WTC11 (cell line): ENCODE measurements around the gene C10orf67. TPM values are rescaled to one million over a fixed set of nuclear protein-coding genes. Genes with fewer than 3 reads are reported as not detected.

Source experiments
- ATAC-seq: fragments of 200-7000 bp; cut with Tn5 transposase; 2 replicates; pipeline ENCODE4 v1.10.0; 2021; ENCODE audit warnings: mild to moderate bottlenecking, moderate library complexity
- CTCF ChIA-PET: fragments of 300-600 bp; sonication (Branson Sonifier 250); formaldehyde crosslinking; loops from one replicate; lab custom pipeline; 2021; ENCODE audit warnings: antibody characterized with exemption; lab: Charles Lee
- POLR2A ChIA-PET: fragments of 350-600 bp; sonication (Branson Sonifier 250); formaldehyde crosslinking; loops from one replicate; lab custom pipeline; 2021; ENCODE audit warnings: antibody characterized with exemption; lab: Charles Lee
- DNase-seq: peaks from one replicate; pipeline ENCODE4 v3.0.0; 2021; ENCODE audit warnings: low spot score
- H3K27ac Mint-ChIP-seq: 2 replicates; pipeline ENCODE4 v1.8.0; 2021; ENCODE audit warnings: mixed read lengths
- H3K27me3 Mint-ChIP-seq: 2 replicates; pipeline ENCODE4 v1.8.0; 2021; ENCODE audit warnings: low read depth, mild to moderate bottlenecking, moderate library complexity, mixed read lengths
- H3K36me3 Mint-ChIP-seq: 2 replicates; pipeline ENCODE4 v1.8.0; 2021; ENCODE audit warnings: mixed read lengths
- H3K4me1 Mint-ChIP-seq: 2 replicates; pipeline ENCODE4 v1.8.0; 2022; ENCODE audit warnings: mixed read lengths
- H3K4me3 Mint-ChIP-seq: 2 replicates; pipeline ENCODE4 v1.8.0; 2021; ENCODE audit warnings: mild to moderate bottlenecking, moderate library complexity, mixed read lengths
- H3K9me3 Mint-ChIP-seq: 2 replicates; pipeline ENCODE4 v1.8.0; 2021; ENCODE audit warnings: mixed read lengths
- MYBL2 ChIP-seq: sonication (generic); formaldehyde crosslinking; IDR thresholded peaks from 2 replicates; pipeline ENCODE4 v1.8.1; 2023; ENCODE audit warnings: mild to moderate bottlenecking, moderate library complexity, missing genetic modification reagents
- NFATC4 ChIP-seq: fragments of 250-450 bp; sonication (Bioruptor Pico); IDR thresholded peaks from 2 replicates; pipeline ENCODE4 v1.9.0; 2021; ENCODE audit warnings: mild to moderate bottlenecking
- NR2C2 ChIP-seq: sonication (generic); formaldehyde crosslinking; IDR thresholded peaks from 2 replicates; pipeline ENCODE4 v1.8.0; 2022; ENCODE audit warnings: mild to moderate bottlenecking, missing genetic modification reagents
- PRDM15 ChIP-seq: sonication (generic); formaldehyde crosslinking; IDR thresholded peaks from 2 replicates; pipeline ENCODE4 v1.8.0; 2022; ENCODE audit warnings: missing genetic modification reagents
- RORB ChIP-seq: fragments of 250-450 bp; sonication (Bioruptor Pico); IDR thresholded peaks from 2 replicates; pipeline ENCODE4 v1.9.0; 2021; ENCODE audit warnings: mild to moderate bottlenecking
- SOX15 ChIP-seq: fragments of 250-450 bp; sonication (Bioruptor Pico); IDR thresholded peaks from 2 replicates; pipeline ENCODE4 v1.9.0; 2021; ENCODE audit warnings: mild to moderate bottlenecking
- ZNF317 ChIP-seq: sonication (generic); formaldehyde crosslinking; IDR thresholded peaks from 2 replicates; pipeline ENCODE4 v1.8.1; 2023; ENCODE audit warnings: low read depth, mild to moderate bottlenecking, moderate library complexity, missing genetic modification reagents, borderline replicate concordance
- ZNF425 ChIP-seq: fragments of 250-450 bp; sonication (Bioruptor Pico); conservative IDR thresholded peaks from 2 replicates; pipeline ENCODE4 v1.9.0; 2021; ENCODE audit warnings: mild to moderate bottlenecking
- ZSCAN18 ChIP-seq: fragments of 250-450 bp; sonication (Bioruptor Pico); IDR thresholded peaks from 2 replicates; pipeline ENCODE4 v2.1.2; 2022; ENCODE audit warnings: mild to moderate bottlenecking, moderate library complexity
- total RNA-seq: library from RNA; stranded (reverse); gene quantifications from 3 replicates; pipeline ENCODE4 v1.2.3, GENCODE V29; 2021
- TF ChIP-seq, protein P1 (sequence below): sonication (generic); formaldehyde crosslinking; IDR thresholded peaks from 2 replicates; pipeline ENCODE4 v1.8.0; 2022; ENCODE audit warnings: mild to moderate bottlenecking, missing genetic modification reagents
- TF ChIP-seq, protein P2 (sequence below): sonication (generic); formaldehyde crosslinking; IDR thresholded peaks from 2 replicates; pipeline ENCODE4 v1.8.1; 2022; ENCODE audit warnings: low read depth, missing genetic modification reagents, borderline replicate concordance
- TF ChIP-seq, protein P3 (sequence below): sonication (generic); formaldehyde crosslinking; IDR thresholded peaks from 2 replicates; pipeline ENCODE4 v1.8.0; 2022; ENCODE audit warnings: mild to moderate bottlenecking, missing genetic modification reagents
- TF ChIP-seq, protein P4 (sequence below): sonication (generic); formaldehyde crosslinking; IDR thresholded peaks from 2 replicates; pipeline ENCODE4 v1.8.1; 2022; ENCODE audit warnings: mild to moderate bottlenecking, moderate library complexity, missing genetic modification reagents

The C10orf67 gene
- total RNA-seq, 1 experiment from 2014 or later: not detected

DNA sequence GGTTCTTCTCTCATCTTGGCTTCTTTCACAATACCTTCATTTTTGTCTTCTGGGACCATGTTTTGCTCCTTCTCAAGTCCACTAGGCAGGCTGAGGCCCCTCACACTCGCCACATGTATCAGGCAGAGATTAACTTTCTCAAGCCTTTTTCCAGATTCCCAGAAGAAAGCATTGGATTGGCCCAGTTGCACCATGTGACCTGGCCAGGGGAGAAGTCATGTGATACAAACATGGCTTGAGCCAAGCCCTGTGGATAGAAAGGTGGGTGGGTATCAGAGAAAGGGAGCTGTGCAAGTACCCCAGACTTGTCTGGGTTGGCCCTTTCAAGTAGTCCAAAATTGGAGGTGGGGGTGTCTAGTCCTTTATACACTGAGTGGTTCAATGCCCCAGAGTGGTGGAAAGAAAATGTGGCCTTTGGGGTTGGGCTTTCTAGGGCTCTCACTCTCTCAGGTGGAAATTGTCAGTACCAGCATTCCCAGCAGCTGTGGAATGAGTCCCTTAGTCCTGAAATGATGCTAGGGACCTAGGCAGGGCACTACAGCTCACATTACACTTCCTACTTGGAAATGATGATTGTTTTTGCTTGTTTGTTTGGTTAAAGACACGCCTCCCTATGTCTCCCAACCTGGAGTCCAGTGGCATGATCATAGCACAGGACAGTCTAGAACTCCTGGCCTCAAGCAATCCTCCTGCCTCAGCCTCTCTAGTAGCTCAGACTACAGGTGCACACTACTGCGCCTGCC lies 36.9 kb upstream of the C10orf67 start (continued):
- TF ChIP-seq ZSCAN18 (CRISPR knock-in tag): no peak
- TF ChIP-seq, protein P1, sequence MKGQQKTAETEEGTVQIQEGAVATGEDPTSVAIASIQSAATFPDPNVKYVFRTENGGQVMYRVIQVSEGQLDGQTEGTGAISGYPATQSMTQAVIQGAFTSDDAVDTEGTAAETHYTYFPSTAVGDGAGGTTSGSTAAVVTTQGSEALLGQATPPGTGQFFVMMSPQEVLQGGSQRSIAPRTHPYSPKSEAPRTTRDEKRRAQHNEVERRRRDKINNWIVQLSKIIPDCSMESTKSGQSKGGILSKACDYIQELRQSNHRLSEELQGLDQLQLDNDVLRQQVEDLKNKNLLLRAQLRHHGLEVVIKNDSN (CRISPR knock-in tag): peak; percentile 79
- TF ChIP-seq RORB: no peak
- TF ChIP-seq NFATC4 (CRISPR knock-in tag): no peak
- no peak for TF ChIP-seq NR2C2 (CRISPR knock-in tag)

DNA sequence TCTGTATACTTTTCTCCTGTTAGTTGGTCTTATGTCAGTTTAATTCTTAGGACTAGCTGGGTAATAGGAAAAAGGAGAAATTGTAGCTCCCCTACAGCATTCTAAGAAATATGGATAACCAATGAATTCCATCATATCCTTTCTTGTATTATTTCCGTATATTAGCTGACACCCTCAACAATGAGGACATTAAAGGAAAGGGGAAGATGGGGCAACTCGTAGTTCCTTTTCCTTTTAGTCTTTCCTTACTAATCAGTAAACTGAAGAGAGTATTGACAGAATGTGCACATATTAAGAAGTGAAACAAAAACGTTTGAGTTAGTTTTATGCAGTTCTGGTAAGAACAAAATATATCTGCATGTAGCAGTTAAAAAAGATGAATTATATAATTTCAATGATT lies 35.1 kb upstream of the C10orf67 start:
- CTCF ChIA-PET: no interaction called here
- H3K9me3 Mint-ChIP-seq: peaks cover 10% of the 10 kb centered on the region; the same call in 1 of the 2 replicates
- ATAC-seq: no peak

DNA sequence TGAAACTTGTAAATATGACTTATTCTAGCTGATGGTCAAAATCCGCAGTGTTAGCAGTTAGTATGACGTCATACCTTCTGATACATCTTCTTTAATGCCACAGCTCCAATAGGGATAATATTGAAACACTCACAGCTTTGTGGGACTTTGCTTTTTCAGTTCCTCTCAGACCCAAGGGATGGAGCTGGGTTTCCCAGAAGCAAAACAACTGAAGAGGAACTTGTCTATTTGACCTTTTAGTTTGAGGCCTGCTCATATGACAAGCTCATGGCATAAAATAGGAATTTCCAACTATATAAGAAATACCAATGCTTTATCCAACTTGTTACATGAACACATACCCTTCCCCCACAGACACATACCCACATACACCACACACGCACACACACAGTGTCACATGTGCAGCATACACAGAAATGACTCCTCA lies 31.6 kb upstream of the C10orf67 start:
- ATAC-seq: no peak
- POLR2A ChIA-PET: no interaction called here

More for the DNA sequence above, 35.1 kb upstream of the C10orf67 start:
- POLR2A ChIA-PET: no interaction called here
- no peaks in the 10 kb centered on the region for H3K4me1 Mint-ChIP-seq
- no peak for TF ChIP-seq MYBL2 (CRISPR knock-in tag)
- no peak for TF ChIP-seq SOX15 (CRISPR knock-in tag)
- H3K36me3 Mint-ChIP-seq: no peaks in the 10 kb centered on the region
- H3K4me3 Mint-ChIP-seq: no peak overlapping the region
- DNase-seq: no peak
- no peak overlapping the region for H3K27ac Mint-ChIP-seq
- H3K27me3 Mint-ChIP-seq: no peaks in the 10 kb centered on the region

GRCh38 chr10:23375366-23375765 lies 30.8 kb upstream of the C10orf67 start:
- ATAC-seq: no peak
- peaks cover 11% of the 10 kb centered on the region for H3K4me1 Mint-ChIP-seq
- H3K9me3 Mint-ChIP-seq: peaks cover 16% of the 10 kb centered on the region
- no peak overlapping the region for H3K27ac Mint-ChIP-seq
- TF ChIP-seq, protein P2, sequence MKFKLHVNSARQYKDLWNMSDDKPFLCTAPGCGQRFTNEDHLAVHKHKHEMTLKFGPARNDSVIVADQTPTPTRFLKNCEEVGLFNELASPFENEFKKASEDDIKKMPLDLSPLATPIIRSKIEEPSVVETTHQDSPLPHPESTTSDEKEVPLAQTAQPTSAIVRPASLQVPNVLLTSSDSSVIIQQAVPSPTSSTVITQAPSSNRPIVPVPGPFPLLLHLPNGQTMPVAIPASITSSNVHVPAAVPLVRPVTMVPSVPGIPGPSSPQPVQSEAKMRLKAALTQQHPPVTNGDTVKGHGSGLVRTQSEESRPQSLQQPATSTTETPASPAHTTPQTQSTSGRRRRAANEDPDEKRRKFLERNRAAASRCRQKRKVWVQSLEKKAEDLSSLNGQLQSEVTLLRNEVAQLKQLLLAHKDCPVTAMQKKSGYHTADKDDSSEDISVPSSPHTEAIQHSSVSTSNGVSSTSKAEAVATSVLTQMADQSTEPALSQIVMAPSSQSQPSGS: no peak
- no peak for TF ChIP-seq PRDM15 (CRISPR knock-in tag)
- no peak for TF ChIP-seq ZNF425
- TF ChIP-seq, protein P3, sequence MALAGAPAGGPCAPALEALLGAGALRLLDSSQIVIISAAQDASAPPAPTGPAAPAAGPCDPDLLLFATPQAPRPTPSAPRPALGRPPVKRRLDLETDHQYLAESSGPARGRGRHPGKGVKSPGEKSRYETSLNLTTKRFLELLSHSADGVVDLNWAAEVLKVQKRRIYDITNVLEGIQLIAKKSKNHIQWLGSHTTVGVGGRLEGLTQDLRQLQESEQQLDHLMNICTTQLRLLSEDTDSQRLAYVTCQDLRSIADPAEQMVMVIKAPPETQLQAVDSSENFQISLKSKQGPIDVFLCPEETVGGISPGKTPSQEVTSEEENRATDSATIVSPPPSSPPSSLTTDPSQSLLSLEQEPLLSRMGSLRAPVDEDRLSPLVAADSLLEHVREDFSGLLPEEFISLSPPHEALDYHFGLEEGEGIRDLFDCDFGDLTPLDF (CRISPR knock-in tag): no peak
- TF ChIP-seq, all 79 proteins: peak for 0
- H3K4me3 Mint-ChIP-seq: no peak overlapping the region
- CTCF ChIA-PET: no interaction called here
- POLR2A ChIA-PET: no interaction called here
- no peaks in the 10 kb centered on the region for H3K27me3 Mint-ChIP-seq
- H3K36me3 Mint-ChIP-seq: no peaks in the 10 kb centered on the region
- no peak for DNase-seq

More for the DNA sequence above, 31.6 kb upstream of the C10orf67 start:
- Mint-ChIP-seq H3K9me3 (peaks cover 20% of the 10 kb centered on the region), H3K36me3 (no peaks in the 10 kb centered on the region), H3K4me3 (no peak overlapping the region), H3K4me1 (peaks cover 11% of the 10 kb centered on the region), H3K27me3 (no peaks in the 10 kb centered on the region), H3K27ac (no peak overlapping the region)
- TF ChIP-seq, protein P4, sequence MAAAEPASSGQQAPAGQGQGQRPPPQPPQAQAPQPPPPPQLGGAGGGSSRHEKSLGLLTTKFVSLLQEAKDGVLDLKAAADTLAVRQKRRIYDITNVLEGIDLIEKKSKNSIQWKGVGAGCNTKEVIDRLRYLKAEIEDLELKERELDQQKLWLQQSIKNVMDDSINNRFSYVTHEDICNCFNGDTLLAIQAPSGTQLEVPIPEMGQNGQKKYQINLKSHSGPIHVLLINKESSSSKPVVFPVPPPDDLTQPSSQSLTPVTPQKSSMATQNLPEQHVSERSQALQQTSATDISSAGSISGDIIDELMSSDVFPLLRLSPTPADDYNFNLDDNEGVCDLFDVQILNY (CRISPR knock-in tag): no peak
- TF ChIP-seq ZNF317 (CRISPR knock-in tag): no peak
- no peak for TF ChIP-seq NR2C2 (CRISPR knock-in tag)
- DNase-seq: no peak
- CTCF ChIA-PET: interaction anchor here (1.5 kb wide), 1 partner anchor 18 kb away, joined by 5 read pairs; no protein-coding TSS in a partner anchor
